Panc1 (cell line): ENCODE results near the gene SEMA4A.
"Not testable (repeated sequence)": the region's sequence is repeated elsewhere in the genome, so short reads cannot be mapped to it uniquely, and the experiment has no call there.

Source experiments
- POLR2AphosphoS5 ChIP-seq: IDR thresholded peaks from 2 replicates; pipeline ENCODE4 v1.6.1; 2012; ENCODE audit warnings: mild to moderate bottlenecking, low read depth, low read length, moderate library complexity
- SIN3A ChIP-seq: IDR thresholded peaks from 2 replicates; pipeline ENCODE4 v1.6.1; 2012; ENCODE audit warnings: low read depth, mild to moderate bottlenecking, low read length, moderate library complexity, borderline replicate concordance; ENCODE audit not compliant: insufficient read depth
- TCF7L2 ChIP-seq: IDR thresholded peaks from 2 replicates; pipeline ENCODE4 v1.6.1; 2011; ENCODE audit warnings: mild to moderate bottlenecking, low read depth, low read length, inconsistent platforms
- TF ChIP-seq, protein P1 (sequence below): fragments of 450-650 bp; IDR thresholded peaks from 2 replicates; pipeline ENCODE4 v1.5.1; 2017; ENCODE audit warnings: mild to moderate bottlenecking
- TF ChIP-seq, protein P2 (sequence below), 2 experiments: IDR thresholded peaks; 2 replicates each; pipeline ENCODE4 v1.6.1; 2011 to 2012; ENCODE audit warnings: low read depth in 2 of 2, control low read depth in 1 of 2, low read length in 1 of 2, mild to moderate bottlenecking in 1 of 2, moderate library complexity in 1 of 2; ENCODE audit not compliant: insufficient read depth in 1 of 2

DNA sequence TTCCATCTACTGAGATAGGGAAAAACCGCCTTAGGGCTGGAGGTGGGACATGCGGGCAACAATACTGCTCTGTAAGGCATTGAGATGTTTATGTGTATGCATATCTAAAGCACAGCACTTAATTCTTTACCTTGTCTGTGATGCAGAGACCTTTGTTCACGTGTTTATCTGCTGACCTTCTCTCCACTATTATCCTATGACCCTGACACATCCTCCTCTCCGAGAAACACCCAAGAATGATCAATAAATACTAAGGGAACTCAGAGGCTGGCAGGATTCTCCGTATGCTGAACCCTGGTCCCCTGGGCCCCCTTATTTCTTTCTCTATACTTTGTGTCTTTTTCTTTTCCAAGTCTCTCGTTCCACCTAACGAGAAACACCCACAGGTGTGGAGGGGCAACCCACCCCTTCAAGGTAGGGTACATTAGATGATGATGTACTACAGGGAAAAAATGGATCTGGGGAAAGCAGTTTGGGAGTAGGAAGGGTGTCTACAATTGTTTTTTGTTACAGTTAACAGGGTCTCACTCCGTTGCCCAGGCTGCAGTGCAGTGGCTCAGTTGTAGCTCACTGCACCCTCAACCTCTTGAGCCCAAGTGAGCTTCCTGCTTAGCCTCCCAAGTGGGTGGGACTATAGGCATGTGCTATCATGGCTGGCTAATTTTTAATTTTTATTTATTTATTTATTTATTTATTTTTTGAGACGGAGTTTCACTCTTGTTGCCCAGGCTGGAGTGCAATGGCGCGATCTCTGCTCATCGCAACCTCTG, 28.8 kb downstream of the SEMA4A start:
- TF ChIP-seq, protein P1, sequence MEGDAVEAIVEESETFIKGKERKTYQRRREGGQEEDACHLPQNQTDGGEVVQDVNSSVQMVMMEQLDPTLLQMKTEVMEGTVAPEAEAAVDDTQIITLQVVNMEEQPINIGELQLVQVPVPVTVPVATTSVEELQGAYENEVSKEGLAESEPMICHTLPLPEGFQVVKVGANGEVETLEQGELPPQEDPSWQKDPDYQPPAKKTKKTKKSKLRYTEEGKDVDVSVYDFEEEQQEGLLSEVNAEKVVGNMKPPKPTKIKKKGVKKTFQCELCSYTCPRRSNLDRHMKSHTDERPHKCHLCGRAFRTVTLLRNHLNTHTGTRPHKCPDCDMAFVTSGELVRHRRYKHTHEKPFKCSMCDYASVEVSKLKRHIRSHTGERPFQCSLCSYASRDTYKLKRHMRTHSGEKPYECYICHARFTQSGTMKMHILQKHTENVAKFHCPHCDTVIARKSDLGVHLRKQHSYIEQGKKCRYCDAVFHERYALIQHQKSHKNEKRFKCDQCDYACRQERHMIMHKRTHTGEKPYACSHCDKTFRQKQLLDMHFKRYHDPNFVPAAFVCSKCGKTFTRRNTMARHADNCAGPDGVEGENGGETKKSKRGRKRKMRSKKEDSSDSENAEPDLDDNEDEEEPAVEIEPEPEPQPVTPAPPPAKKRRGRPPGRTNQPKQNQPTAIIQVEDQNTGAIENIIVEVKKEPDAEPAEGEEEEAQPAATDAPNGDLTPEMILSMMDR = not testable (repeated sequence)
- not testable (repeated sequence) for TF ChIP-seq TCF7L2, SIN3A, POLR2AphosphoS5
- TF ChIP-seq, protein P2, sequence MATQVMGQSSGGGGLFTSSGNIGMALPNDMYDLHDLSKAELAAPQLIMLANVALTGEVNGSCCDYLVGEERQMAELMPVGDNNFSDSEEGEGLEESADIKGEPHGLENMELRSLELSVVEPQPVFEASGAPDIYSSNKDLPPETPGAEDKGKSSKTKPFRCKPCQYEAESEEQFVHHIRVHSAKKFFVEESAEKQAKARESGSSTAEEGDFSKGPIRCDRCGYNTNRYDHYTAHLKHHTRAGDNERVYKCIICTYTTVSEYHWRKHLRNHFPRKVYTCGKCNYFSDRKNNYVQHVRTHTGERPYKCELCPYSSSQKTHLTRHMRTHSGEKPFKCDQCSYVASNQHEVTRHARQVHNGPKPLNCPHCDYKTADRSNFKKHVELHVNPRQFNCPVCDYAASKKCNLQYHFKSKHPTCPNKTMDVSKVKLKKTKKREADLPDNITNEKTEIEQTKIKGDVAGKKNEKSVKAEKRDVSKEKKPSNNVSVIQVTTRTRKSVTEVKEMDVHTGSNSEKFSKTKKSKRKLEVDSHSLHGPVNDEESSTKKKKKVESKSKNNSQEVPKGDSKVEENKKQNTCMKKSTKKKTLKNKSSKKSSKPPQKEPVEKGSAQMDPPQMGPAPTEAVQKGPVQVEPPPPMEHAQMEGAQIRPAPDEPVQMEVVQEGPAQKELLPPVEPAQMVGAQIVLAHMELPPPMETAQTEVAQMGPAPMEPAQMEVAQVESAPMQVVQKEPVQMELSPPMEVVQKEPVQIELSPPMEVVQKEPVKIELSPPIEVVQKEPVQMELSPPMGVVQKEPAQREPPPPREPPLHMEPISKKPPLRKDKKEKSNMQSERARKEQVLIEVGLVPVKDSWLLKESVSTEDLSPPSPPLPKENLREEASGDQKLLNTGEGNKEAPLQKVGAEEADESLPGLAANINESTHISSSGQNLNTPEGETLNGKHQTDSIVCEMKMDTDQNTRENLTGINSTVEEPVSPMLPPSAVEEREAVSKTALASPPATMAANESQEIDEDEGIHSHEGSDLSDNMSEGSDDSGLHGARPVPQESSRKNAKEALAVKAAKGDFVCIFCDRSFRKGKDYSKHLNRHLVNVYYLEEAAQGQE (IDR thresholded peaks at IDR 0.05; ENCODE audit: insufficient read depth in 1 of 2, low read depth in 2 of 2, low read length in 1 of 2) = not testable (repeated sequence)
